Measurements from ENCODE around the gene PLSCR3.
A peak's percentile ranks its signal among the peaks of the same experiment; 100 is the strongest.

The PLSCR3 gene

DNA sequence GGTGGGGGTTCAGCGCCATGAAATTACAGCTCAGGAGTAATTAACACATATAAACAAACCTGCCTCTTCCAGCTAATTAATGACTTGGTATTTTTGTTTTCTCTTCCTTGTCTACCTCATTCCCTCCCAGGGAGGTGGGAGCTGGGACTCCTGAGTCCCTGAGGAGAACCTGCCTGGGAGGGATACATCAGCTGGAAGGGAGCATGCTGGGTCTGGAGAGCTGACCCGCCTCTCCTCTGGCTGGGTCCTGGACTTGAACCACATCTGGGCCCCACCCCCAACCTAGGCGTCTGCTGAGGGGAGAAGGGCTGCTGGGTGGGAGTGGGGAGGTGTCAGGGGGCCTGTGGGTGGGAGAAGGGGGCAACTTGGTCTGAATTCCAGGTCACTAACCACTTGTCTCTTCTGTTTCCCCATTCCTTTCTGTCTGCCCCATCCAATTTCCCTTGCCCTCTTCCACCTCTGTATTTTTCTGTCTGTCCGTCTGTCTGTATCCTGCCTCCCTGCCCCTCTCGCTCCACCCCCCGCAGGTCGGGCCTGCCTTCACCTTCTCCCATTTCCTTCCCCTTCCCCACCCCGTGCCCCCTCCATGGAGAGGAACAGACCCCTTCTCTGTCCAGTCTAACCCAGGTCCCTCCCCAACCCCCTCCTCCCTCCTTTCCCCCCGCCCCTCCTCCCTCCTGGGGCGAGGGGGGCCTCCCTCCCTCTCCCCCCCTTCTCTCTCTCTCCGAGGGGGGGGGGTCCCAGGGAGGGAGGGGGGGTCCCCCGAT is 13.3 kb upstream of the PLSCR3 start, which contains the start of gene NLGN2:
Gene NLGN2 (plus strand): TSS at position 361 of the 767 bp plus-strand sequence. CDS start 411 bp downstream, outside the sequence.
- peak within 1 kb of the TSS; percentile 64 for H3K4me3 ChIP-seq (ENCODE audit: low read length)
- no peaks in the 10 kb centered on the region for H3K9me3 ChIP-seq (ENCODE audit: low read length)
- no peak within 1 kb of the TSS for H2AFZ ChIP-seq (ENCODE audit: low read depth, low read length)
- H3K4me1 ChIP-seq (ENCODE audit: insufficient read depth, low read length) = peaks cover 26% of the 10 kb centered on the region
- H3K27me3 ChIP-seq (ENCODE audit: insufficient read depth, low read length) = no peaks in the 10 kb centered on the region
- peaks cover 33% of the 10 kb centered on the region for H3K36me3 ChIP-seq (ENCODE audit: insufficient read depth, low read length)

DNA sequence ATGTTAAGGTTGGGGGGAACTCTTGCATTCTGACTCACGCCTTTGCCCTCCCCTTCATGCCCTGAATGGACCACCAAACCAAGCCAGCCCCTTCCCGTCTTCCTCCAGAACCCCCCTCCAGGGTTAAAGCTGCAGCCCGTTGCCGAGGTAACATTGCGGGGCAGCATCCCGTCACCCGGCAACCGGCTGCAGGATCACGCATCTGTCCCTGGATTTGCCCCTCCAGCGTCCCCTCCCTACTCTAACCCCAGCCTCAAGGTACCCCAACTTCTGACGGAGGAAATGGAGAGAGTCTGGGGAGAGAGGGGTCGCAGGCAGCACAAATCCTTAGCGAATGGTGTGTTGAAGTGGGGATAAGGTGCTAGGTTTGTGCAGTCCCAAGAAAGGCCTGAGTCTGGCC is 12.8 kb upstream of the PLSCR3 start:
- peaks cover 29% of the 10 kb centered on the region for H3K36me3 ChIP-seq (ENCODE audit: insufficient read depth, low read length)
- H3K4me3 ChIP-seq (ENCODE audit: low read length) = peak overlapping the region; percentile 64
- H3K27me3 ChIP-seq (ENCODE audit: insufficient read depth, low read length) = no peaks in the 10 kb centered on the region

DNA sequence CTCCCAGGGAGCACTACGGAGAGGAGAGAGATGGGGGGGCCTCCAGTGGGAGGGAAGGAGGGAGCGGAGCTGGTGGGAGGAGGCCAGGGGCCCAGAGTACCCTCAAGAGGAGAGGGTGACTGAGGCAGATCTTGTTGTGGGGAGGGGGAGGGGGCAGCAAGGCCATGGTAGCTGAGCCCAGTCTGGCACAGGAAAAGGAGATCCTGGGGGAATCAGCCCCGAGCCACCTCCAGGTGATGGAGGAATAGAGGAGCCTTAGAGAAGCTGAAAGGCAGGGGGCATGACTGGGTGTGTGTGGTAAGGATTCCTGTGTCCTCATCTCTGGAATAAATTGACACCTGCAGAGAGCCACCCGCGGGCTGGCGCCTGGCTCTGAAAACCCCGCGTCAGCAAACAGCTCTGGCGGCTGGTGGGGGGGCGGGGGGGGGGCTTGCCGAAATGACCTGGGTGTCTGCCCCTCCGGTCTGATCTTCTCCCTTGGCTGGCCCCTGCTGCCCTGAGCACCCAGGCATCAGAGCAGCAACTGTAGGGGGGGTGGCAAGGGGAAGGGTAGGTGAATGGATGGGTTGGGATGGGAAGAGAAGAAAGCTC is 12.0 kb upstream of the PLSCR3 start:
- peaks cover 28% of the 10 kb centered on the region for H3K36me3 ChIP-seq (ENCODE audit: insufficient read depth, low read length)
- H3K4me1 ChIP-seq (ENCODE audit: insufficient read depth, low read length) = peaks cover 27% of the 10 kb centered on the region
- H3K4me3 ChIP-seq (ENCODE audit: low read length) = peak overlapping the region; percentile 64
- no peak overlapping the region for H2AFZ ChIP-seq (ENCODE audit: low read depth, low read length)
- H3K9me3 ChIP-seq (ENCODE audit: low read length) = no peaks in the 10 kb centered on the region
- no peaks in the 10 kb centered on the region for H3K27me3 ChIP-seq (ENCODE audit: insufficient read depth, low read length)

More for the DNA sequence above, 12.8 kb upstream of the PLSCR3 start:
- Histone ChIP-seq H2AFZ (ENCODE audit: low read depth, low read length) (no peak overlapping the region), H3K9me3 (ENCODE audit: low read length) (no peaks in the 10 kb centered on the region), H3K4me1 (ENCODE audit: insufficient read depth, low read length) (peaks cover 27% of the 10 kb centered on the region)

DNA sequence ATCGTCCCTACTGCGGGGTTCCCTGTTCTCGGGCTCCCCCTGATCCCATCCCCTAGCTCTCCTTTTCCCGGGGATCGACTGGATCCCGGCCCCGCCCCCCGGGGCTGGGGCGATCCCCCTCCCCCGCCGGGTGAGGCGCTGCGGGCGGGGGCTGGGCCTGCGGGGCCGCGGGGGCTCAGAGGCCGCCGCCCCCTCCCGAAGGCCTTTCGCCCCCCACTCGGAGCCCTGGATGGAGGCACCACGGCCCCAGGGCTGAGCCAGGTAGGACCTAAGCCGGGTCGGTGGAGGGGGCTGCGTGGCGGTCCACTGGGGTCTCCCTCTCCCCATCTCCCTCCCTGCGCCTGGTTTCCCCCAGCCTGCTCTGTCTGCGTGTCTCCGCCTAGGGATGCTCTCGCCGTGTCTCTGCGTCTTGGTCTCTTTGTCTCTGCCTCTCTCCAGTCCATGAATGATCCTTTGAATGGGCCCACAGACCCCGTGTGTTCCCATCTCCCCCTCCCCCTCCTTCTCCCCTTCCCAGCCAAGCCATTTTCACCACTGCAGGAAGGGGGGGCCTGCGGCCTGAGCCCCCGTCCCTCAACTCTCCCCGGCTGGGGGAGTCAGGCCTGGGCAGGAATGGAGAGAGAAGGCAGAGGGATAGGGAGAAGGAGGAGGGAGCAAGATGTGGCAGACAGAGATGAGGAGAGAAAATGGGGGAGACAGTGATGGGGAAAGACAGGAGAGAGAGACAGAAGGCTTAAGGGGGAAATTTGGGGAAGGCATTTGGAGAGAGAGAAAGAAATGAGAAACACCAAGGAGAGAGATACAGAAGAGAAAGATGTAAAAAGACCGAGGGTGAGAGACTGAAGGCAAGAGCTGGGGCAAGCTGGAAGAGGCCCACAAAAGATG is 11.3 kb upstream of the PLSCR3 start:
- Histone ChIP-seq H3K4me1 (ENCODE audit: insufficient read depth, low read length) (peaks cover 27% of the 10 kb centered on the region), H3K4me3 (ENCODE audit: low read length) (peak overlapping the region; percentile 64), H3K27me3 (ENCODE audit: insufficient read depth, low read length) (no peaks in the 10 kb centered on the region), H3K9me3 (ENCODE audit: low read length) (no peaks in the 10 kb centered on the region), H3K36me3 (ENCODE audit: insufficient read depth, low read length) (peaks cover 24% of the 10 kb centered on the region), H2AFZ (ENCODE audit: low read depth, low read length) (no peak overlapping the region)

DNA sequence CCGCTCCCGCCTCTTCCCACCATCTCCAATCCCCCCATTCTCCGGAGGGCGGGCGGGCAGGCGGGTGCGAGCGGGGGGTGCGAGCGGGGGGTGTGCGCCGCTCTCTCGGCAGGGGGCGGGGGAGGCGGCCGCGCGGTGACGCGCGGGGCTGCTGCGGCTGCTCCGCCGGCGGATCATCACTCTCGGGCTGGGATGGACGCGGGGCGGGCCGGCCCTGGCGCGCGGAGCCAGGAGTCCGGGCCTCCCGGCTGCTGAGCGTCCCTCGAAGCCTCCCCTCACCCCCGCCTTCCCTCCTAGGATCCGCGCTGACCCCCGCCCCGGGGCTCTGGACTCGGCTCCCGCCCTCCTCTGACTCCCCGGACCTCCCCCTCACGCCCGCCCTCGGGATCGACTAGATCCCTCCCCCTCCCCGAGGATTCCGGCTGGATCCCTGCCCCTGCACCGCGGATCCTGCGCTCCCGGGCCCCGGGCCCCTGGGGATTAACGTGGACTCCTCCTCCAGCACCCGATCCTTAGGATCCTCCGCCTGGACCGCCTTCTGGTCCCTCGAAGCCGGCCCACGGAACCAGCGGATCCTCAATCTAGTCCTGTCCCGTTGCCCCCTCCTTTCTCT is 10.5 kb upstream of the PLSCR3 start:
- H2AFZ ChIP-seq (ENCODE audit: low read depth, low read length) = no peak overlapping the region
- H3K4me1 ChIP-seq (ENCODE audit: insufficient read depth, low read length) = peaks cover 27% of the 10 kb centered on the region
- H3K4me3 ChIP-seq (ENCODE audit: low read length) = peak overlapping the region; percentile 64
- no peaks in the 10 kb centered on the region for H3K27me3 ChIP-seq (ENCODE audit: insufficient read depth, low read length)
- H3K9me3 ChIP-seq (ENCODE audit: low read length) = no peaks in the 10 kb centered on the region
- H3K36me3 ChIP-seq (ENCODE audit: insufficient read depth, low read length) = peaks cover 17% of the 10 kb centered on the region

DNA sequence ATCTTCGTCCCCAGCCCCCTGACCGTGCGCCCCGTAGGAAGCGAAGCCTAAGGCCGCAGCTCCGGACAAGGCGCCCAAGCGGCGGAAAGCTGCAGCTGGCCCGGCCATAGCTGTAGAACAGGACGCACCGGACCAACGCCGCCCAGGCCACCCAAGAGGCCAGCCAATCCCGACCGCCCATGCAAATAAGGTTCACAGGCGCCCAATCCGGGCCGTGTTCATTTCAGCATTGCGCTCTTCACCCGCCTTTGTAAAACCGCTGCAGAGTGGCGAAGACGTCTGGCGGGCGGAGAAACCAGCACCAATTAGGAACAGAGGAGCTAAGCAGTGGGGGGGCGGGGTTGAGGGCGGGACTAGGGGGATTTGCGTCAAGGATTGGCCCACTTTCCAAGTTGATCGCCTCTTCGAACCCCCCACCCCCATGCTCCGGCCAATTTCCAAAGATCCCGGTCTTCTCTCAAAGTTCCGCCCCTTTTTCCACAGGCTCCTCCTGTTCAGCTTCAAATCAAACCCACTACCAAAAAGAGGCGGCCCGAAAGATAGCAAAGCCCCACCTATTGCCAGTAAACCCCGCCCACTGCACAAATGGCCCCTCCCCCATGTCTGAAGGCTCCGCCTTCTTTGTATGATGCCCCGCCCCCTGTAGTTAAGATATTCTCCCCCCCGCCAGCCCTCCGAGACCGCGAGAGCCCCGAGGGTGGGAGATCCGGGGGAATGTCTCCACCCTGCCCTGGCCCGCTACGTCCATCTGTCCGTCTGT is 9.8 kb upstream of the PLSCR3 start, which contains the start of gene TMEM256:
Gene TMEM256 (minus strand): TSS at position 121 of the 760 bp plus-strand sequence. CDS start 13 bp downstream, at position 108.
- Histone ChIP-seq H3K4me1 (ENCODE audit: insufficient read depth, low read length) (peaks cover 27% of the 10 kb centered on the region), H3K9me3 (ENCODE audit: low read length) (no peaks in the 10 kb centered on the region)

DNA sequence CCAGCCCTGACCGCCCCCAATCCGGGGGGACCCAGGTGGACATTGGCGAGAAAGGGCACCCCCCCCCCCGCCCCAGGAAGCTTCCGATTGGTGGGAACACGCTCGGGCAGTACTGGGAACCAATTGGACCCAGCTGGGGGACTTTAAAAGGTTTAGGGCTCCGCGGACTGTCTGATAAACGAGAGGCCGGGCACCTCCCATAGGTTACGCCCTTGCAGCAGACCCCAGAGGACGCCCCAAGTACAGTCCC is 9.3 kb upstream of the PLSCR3 start:
- H3K27me3 ChIP-seq (ENCODE audit: insufficient read depth, low read length) = no peaks in the 10 kb centered on the region
- H3K4me3 ChIP-seq (ENCODE audit: low read length) = peak overlapping the region; percentile 66
- no peak overlapping the region for H2AFZ ChIP-seq (ENCODE audit: low read depth, low read length)

More for the DNA sequence above, 9.8 kb upstream of the PLSCR3 start, which contains the start of gene TMEM256:
- peaks cover 10% of the 10 kb centered on the region for H3K36me3 ChIP-seq (ENCODE audit: insufficient read depth, low read length)
- H2AFZ ChIP-seq (ENCODE audit: low read depth, low read length) = no peak within 1 kb of the TSS
- H3K27me3 ChIP-seq (ENCODE audit: insufficient read depth, low read length) = no peaks in the 10 kb centered on the region
- peak within 1 kb of the TSS; percentile 66 for H3K4me3 ChIP-seq (ENCODE audit: low read length)

DNA sequence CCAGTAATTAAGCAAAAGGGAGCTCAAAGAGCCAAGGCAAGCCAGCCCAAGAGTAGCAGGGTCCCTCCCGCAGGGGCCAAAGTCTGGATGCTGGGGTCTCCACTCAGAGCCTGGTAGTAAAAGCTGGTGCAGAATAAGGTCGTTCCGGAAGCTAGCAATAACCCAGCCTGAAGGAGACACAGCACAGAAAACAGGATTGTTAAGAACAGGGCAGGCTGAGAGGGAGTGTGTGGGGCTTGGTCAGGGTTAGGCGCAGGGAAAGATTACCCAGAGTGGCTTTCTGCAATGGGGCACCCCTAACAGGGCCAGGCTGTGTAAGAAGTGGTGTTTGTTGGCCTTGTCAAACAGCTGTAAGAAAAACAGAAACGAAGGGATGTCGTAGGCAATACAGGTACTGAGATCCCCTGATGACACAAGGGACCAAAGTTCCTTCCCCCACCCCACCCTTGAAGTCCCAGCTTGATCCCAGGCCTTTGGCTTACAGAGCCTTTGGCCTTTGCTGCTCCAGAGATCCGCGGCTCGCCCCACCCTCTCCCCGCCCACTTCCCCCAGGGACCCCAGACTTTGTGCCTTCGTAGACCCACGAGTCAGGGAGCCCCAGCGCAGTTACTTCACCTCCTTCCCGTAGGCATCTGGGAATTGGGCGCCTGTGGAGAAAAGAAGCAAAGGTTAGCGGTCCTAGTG is 8.9 kb upstream of the PLSCR3 start:
- H3K36me3 ChIP-seq (ENCODE audit: insufficient read depth, low read length) = peaks cover under 1% of the 10 kb centered on the region
- peaks cover 27% of the 10 kb centered on the region for H3K4me1 ChIP-seq (ENCODE audit: insufficient read depth, low read length)
- H3K4me3 ChIP-seq (ENCODE audit: low read length) = peak overlapping the region; percentile 66
- H3K9me3 ChIP-seq (ENCODE audit: low read length) = no peaks in the 10 kb centered on the region
- H3K27me3 ChIP-seq (ENCODE audit: insufficient read depth, low read length) = no peaks in the 10 kb centered on the region
- no peak overlapping the region for H2AFZ ChIP-seq (ENCODE audit: low read depth, low read length)

More for the DNA sequence above, 9.3 kb upstream of the PLSCR3 start:
- H3K4me1 ChIP-seq (ENCODE audit: insufficient read depth, low read length) = peaks cover 27% of the 10 kb centered on the region
- H3K36me3 ChIP-seq (ENCODE audit: insufficient read depth, low read length) = peaks cover 5% of the 10 kb centered on the region
- no peaks in the 10 kb centered on the region for H3K9me3 ChIP-seq (ENCODE audit: low read length)

DNA sequence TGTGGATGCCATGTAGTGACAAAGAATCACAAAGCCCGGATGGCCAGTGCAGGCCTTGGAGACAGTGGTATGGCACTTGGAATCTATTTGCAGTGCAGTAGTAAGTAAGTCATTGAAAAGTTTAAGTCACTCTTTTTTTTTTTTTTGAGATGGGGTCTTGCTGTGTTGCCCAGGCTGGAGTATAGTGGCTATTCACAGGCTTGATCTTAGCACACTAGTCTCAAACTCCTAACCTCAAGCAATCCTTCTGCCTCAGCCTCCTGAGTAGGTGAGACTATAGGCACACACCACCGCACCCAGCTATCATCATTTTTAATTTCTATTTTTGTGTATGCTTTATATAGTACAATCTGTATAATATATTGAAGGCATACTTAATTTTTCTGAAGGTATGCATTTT is 4.3 kb upstream of the PLSCR3 start:
- Histone ChIP-seq H3K4me3 (ENCODE audit: low read length) (no peak overlapping the region), H3K36me3 (ENCODE audit: insufficient read depth, low read length) (no peaks in the 10 kb centered on the region), H3K9me3 (ENCODE audit: low read length) (no peaks in the 10 kb centered on the region), H2AFZ (ENCODE audit: low read depth, low read length) (no peak overlapping the region), H3K27me3 (ENCODE audit: insufficient read depth, low read length) (no peaks in the 10 kb centered on the region), H3K4me1 (ENCODE audit: insufficient read depth, low read length) (peaks cover 20% of the 10 kb centered on the region)

DNA sequence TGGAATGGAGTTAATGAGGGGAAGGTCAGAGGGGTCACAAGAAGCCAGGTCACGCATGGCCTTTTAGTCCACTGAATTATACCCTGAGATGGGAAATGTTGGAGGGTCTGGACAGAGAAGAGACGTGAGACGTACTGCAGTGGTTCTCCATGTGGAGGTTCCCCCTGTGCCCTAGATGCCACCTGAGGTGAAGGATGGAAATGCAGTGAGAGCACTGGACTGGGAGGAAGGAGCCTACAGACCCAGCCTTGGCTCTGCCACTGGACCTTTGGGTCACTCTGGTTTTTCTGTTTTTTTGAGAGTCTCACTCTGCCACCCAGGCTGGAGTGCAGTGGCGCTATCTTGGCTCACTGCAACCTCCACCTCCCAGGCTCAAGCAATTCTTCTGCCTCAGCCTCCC is 1.8 kb upstream of the PLSCR3 start:
- Histone ChIP-seq H2AFZ (ENCODE audit: low read depth, low read length) (no peak overlapping the region), H3K4me1 (ENCODE audit: insufficient read depth, low read length) (peaks cover 11% of the 10 kb centered on the region), H3K36me3 (ENCODE audit: insufficient read depth, low read length) (peaks cover 9% of the 10 kb centered on the region), H3K9me3 (ENCODE audit: low read length) (no peaks in the 10 kb centered on the region), H3K27me3 (ENCODE audit: insufficient read depth, low read length) (no peaks in the 10 kb centered on the region), H3K4me3 (ENCODE audit: low read length) (no peak overlapping the region)

DNA sequence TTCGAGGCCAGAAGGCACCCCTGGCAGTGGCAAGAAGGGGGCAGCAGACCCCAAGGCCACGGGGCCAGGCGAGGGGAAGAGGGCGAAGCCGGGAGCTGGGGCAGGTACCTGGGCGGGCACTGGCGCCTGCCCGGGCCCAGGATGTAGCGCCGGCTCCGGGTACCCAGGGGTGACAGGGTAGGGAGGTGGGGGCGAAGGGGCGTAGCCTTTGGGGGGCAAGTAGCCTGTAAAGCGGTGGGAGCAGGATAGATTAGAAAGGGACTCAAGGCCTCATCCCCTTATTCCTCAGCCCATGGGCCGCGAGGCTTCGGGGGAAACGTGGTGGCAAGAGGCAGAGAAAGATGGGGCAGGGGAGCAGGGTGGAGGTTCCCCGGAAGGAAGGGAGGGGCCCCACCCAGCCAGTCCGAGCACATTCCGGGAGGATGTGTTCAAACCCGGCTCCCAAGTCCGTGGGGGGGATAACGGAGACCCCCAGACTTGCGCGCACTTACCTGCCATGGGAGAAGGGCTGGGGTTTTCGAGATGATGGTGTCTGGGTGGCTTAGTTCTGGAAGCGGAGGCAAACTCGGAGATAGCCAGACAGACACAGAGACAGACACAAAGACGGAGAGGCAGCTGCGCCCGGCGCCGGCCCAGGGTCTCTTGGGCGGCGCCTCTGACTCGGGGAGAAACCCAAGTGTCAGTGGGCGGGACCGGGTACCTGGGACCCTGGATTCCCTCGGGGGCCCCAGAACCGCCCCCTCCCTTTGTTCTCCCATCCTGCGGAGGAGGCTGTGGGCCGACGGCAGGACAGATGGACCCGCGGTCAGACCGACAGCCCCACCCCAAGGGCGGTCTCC is 493 bp downstream of the PLSCR3 start:
- Histone ChIP-seq H2AFZ (ENCODE audit: low read depth, low read length) (peak overlapping the region; percentile 27), H3K4me3 (ENCODE audit: low read length) (peak overlapping the region; percentile 62), H3K27me3 (ENCODE audit: insufficient read depth, low read length) (no peaks in the 10 kb centered on the region), H3K4me1 (ENCODE audit: insufficient read depth, low read length) (peaks cover 11% of the 10 kb centered on the region), H3K9me3 (ENCODE audit: low read length) (no peaks in the 10 kb centered on the region), H3K36me3 (ENCODE audit: insufficient read depth, low read length) (peaks cover 30% of the 10 kb centered on the region)
